ENCODE results near the gene ATXN10.

ATXN10 gene

GRCh38 chr22:45817745-45818423 lies 146.2 kb downstream of the ATXN10 start:
- H3K4me3 ChIP-seq (ENCODE audit: low read depth, low read length): no peak overlapping the region
- TF ChIP-seq CTCF (conservative IDR thresholded peaks at IDR 0.05; ENCODE audit: low read depth, low read length): no peak
- peak; percentile 64 for DNase-seq (ENCODE audit: low read depth)

- H3K4me3 ChIP-seq (ENCODE audit: low read depth, low read length): no peak overlapping the region
- DNase-seq (ENCODE audit: low read depth): peak; percentile 13
- TF ChIP-seq CTCF (conservative IDR thresholded peaks at IDR 0.05; ENCODE audit: low read depth, low read length): no peak
These were observed 146.9 kb downstream of the ATXN10 start for GRCh38 chr22:45818424-45819085.

- no peak for DNase-seq (ENCODE audit: low read depth)
- no peak overlapping the region for H3K4me3 ChIP-seq (ENCODE audit: low read depth, low read length)
- no peak for TF ChIP-seq CTCF (conservative IDR thresholded peaks at IDR 0.05; ENCODE audit: low read depth, low read length)
These were observed 147.7 kb downstream of the ATXN10 start for GRCh38 chr22:45819305-45819704.

GRCh38 chr22:45823336-45823735 lies 151.7 kb downstream of the ATXN10 start:
- no peak overlapping the region for H3K4me3 ChIP-seq (ENCODE audit: low read depth, low read length)
- no peak for DNase-seq (ENCODE audit: low read depth)
- no peak for TF ChIP-seq CTCF (conservative IDR thresholded peaks at IDR 0.05; ENCODE audit: low read depth, low read length)

GRCh38 chr22:45826520-45826919 lies 154.9 kb downstream of the ATXN10 start:
- no peak for DNase-seq (ENCODE audit: low read depth)
- TF ChIP-seq CTCF (conservative IDR thresholded peaks at IDR 0.05; ENCODE audit: low read depth, low read length): no peak
- no peak overlapping the region for H3K4me3 ChIP-seq (ENCODE audit: low read depth, low read length)

GRCh38 chr22:45828841-45829240 lies 157.2 kb downstream of the ATXN10 start:
- DNase-seq (ENCODE audit: low read depth): peak; percentile 37
- TF ChIP-seq CTCF (conservative IDR thresholded peaks at IDR 0.05; ENCODE audit: low read depth, low read length): no peak
- H3K4me3 ChIP-seq (ENCODE audit: low read depth, low read length): no peak overlapping the region
